ENCODE measurements around the gene WWP2.
"Not testable (repeated sequence)": the region's sequence is repeated elsewhere in the genome, so short reads cannot be mapped to it uniquely, and the experiment has no call there.

The WWP2 gene

DNA sequence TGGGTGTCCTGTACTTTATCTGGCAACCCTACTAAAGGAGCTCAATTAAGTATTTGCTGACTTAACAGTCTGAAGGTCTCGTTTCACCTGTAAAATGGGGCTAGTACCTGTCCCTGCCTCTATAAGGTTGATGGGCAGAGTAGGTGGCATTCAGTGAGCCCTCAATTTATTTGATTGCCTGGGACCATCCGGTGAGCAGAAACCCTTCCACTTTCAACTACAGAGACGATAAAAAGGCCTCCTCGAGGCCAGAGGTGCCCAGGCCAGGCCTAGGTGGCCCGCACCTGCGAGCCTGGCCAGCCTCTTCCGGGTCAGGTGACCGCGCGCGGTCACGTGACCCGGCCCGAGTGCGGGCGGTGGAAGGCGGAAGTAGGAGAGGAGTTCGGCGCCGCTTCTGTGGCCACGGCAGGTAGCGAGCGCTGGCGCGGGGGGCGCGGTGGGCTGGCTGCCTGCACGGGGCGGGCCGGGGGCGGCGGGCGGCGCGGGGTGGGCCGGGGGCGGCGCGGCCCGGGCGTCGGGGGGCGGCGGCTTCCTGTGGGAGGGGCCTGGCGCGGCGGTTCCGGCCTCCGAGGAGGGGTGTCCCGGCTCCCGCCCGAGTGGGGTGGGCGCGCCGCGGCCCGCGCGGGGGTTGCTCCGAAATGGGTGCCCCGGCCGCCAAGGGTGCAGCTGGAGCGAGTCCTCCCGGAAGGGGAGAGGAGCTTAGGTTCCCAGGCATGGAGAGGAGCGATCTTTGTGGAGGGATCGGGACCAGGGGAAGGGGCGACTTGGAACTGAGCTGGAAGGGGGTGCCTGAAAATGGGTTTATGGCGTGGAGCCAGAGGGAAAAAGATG lies at the start of gene WWP2:
Gene WWP2 (plus strand): TSS at position 350 of the 831 bp plus-strand sequence. CDS start 24,679 bp downstream, outside the sequence.
- peak; percentile 77 for DNase-seq (ENCODE audit: low read depth)

- no peak for DNase-seq (ENCODE audit: low read depth)
Observed at GRCh38 chr16:69712914-69713581, 49.1 kb upstream of the WWP2 start.

DNA sequence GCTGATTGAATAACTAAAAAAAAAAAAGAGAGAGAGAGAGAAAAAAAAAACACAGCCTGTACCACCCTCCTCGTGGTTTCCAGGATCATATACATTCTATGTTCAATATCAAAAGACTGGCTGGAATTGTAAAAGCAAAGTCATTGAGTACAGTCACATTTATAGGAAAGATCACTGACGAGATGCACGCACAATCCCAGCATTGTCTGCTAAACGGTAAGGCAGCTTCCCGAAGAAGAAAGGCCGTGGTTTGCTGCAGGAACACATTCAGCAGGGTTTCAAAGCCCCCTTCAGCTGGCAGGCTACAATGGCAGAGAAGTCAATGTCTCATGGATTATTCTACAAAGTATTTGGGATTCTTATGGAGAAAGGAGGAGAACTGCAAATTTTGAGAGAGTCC lies 45.1 kb upstream of the WWP2 start:
- no peak for DNase-seq (ENCODE audit: low read depth)

DNA sequence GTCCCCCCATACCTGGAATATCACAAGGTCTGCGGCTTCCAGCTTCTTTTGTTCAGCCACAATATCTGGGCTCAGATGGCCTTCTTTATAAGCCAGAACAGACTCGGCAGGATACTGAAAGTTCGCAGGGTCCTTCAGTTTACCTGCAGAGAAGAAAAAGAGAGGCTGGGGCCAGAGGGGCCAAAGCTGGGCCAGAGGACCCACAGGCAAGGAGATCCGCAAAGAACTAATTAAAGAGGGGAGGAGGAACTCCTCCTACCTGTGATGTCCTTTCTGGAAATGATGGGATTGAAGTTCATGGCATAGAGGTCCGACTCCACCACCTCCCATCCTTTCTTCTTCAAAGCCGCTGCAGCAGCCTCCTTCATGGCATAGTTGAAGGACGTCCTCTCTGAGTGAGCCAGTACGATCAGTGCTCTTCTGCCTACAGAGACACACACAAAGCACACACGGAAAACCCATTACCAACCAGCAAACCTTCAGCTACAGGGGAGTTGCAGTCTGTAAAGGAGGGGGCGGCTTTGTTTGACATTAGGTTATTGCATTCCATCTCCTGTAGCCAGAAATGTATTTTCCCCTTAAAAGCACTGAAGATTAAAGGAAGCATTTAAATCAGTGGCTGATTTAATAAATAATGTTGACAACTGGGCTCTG lies 43.9 kb upstream of the WWP2 start:
- no peak for DNase-seq (ENCODE audit: low read depth)

DNA sequence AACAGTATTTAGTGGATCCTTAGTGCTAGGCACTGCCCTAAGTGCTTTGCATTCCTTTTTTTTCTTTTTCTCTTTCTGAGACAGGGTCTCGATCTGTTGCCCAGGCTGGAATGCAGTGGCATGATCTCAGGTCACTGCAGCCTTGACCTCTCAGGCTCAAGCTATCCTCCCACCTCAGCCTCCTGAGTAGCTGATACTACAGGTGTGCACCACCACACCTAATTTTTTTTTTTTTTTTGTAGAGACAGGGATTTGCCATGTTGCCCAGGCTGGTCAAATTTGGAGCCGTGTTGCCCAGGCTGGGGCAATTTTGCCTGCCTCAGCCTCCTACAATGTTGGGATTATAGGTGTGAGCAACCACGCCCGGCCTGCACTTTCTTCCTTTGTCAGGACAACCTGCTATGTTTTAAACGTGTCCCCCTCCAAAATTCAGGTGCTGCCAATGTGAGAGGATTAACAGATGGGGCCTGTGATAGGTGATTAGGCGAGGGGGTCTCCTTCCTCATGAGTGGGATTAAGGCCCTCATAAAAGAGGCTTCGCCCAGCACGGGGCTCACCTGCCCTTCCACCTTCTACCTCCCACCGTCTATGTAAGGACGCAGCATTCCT lies 41.2 kb upstream of the WWP2 start:
- no peak for DNase-seq (ENCODE audit: low read depth)

DNA sequence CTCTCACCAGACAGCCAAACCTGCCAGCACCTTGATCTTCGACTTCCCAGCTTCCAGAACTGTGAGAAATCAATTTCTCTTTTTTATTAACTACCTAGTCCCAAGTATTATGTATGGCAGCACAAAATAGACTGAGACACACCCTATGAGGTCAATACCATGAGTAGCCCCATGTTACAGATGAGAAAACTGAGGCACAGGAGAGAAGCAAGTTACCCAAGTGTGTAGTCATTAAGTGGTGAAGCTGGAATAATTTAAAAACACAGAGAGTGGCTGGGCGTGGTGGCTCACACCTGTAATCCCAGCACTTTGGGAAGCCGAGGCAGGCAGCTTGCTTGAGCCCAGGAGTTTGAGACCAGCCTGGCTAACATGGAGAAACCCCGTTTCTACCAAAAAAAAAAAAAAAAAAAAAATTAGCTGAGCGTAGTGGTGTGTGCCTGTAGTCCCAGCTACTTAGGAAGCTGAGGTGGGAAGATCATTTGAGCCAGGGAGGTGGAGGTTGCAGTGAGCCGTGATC lies 40.6 kb upstream of the WWP2 start:
- DNase-seq (ENCODE audit: low read depth): no peak

DNA sequence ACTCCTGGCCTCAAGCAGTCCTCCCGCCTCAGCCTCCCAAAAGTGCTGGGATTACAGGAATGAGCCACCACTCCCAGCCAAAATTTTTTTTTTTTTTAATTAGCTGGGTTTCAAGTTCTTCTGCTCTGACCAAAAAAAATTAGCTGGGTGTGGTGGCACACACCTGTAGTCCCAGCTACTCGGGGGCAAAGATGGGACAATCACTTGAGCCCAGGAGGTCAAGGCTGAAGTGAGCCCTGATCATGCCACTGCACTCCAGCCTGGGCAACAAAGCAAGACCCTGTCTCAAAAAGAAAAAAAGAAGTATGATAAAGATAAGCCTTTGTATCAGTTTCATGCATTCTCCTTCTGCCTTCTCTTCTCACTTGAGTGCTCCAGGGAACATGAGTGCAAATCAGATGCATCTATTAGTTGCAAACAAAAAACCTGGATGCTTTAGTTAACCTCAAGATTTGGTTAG lies 37.7 kb upstream of the WWP2 start:
- DNase-seq (ENCODE audit: low read depth): no peak

DNA sequence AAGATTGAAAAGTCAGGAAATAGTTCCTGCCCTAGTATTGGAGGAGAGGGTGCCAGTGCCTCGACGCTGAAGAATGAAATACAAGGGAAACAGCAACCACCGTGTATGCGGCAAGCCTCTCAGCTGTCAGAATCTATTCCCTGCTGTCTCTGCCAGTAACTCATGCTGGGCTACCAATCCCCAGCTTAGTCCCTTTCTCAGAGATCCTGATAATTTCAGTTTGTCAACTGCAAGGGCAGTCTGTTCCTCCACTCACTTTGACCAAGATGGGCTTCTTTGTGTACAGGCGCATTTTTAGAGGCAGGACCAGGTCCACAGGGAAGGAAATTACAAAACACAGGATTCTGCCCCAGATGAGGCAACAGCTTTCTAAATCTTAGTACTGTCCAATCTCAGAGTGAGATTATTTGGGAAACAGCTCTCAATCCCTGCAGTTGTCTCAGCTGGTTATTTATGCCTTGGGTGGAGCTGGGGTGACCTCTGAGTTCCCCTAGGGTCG lies 37.1 kb upstream of the WWP2 start:
- no peak for DNase-seq (ENCODE audit: low read depth)

DNA sequence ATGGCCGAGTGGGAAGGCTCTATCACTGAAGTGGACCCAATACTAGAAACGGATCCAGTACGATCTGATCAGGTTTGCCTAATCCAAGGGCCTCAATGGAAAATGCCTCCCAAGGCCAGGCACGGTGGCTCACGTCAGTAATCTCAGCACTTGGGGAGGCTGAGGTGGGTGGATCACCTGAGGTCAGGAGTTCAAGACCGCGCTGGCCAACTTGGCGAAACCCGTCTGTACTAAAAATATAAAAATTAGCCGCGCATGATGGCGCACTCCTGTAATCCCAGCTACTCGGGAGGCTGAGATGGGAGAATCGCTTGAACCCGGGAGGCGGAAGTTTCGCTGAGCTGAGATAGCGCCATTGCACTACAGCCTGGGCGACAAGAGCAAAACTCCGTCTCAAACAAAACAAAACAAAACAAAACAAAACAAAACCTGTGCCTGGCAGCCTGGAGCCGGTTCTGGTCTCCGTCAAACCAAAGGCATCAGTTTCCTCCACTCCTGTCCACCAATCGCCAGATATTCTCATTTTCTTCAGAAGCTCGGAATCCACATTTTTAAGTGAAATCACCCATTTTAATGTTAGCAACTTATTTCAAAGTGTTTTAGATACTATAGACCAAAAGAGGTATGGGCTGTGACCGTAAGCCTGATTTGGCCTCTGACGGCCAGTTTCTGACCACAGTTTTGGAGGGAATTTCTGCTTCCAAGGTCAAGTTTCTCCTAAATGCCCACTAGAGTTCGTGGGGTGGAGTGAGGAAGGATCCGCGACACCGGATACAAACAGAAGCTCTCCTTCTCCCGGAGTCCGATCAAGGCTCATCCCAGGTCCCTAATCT lies 36.4 kb upstream of the WWP2 start:
- DNase-seq (ENCODE audit: low read depth): no peak

- peak; percentile 91 for DNase-seq (ENCODE audit: low read depth)
Observed at GRCh38 chr16:69726313-69727060, 35.6 kb upstream of the WWP2 start, which contains the start of gene NQO1. Gene NQO1, minus strand, starts transcription at chr16:69726560. Its CDS starts 121 bp downstream, at chr16:69726439.

DNA sequence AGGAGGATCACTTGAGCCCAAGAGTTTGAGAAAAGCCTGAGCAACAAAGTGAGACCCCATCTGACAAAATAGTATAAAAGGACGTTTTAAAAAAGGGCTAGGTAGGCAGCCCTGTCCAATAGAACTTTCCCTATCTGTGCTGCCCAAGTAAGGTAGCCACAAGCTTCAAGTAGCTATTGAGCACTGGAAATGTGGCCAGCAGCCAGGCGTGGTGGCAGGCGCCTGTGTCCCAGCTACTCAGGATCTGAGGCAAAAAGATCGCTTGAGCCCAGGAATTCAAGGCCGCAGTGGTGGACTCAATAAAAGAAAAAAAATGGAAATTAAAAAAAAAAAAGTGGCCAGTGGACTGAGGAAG lies 34.2 kb upstream of the WWP2 start:
- no peak for DNase-seq (ENCODE audit: low read depth)

GRCh38 chr16:69729030-69729429 lies 33.1 kb upstream of the WWP2 start:
- DNase-seq (ENCODE audit: low read depth): not testable (repeated sequence)

GRCh38 chr16:69731280-69731679 lies 30.9 kb upstream of the WWP2 start:
- DNase-seq (ENCODE audit: low read depth): not testable (repeated sequence)

GRCh38 chr16:69732101-69732500 lies 30.0 kb upstream of the WWP2 start:
- no peak for DNase-seq (ENCODE audit: low read depth)

GRCh38 chr16:69741519-69741918 lies 20.6 kb upstream of the WWP2 start:
- DNase-seq (ENCODE audit: low read depth): no peak

GRCh38 chr16:69741951-69742904 lies 19.9 kb upstream of the WWP2 start:
- DNase-seq (ENCODE audit: low read depth): no peak

- DNase-seq (ENCODE audit: low read depth): no peak
Observed at GRCh38 chr16:69744363-69745231, 17.5 kb upstream of the WWP2 start.

DNA sequence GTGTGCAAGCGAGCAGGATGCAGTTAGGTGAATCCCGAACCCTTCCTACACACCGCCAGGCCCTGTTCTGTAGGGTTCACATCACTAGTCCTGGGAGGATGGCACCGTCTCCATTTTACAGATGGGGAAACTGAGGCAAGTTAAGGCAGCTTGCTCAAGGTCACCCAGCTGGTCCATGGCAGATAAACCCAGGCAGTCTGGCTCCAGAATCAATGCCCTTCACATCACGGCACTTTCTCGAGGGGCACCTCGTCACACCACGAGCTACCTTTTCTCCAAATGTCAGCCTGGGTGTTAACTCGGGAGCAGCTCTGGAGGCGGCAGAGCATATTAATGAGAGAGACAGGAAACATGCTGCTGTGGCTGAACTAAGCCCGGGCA lies 16.9 kb upstream of the WWP2 start:
- no peak for DNase-seq (ENCODE audit: low read depth)
